Endometrial microvascular endothelial cells (primary cell): ENCODE measurements around the gene LCP1. TPM values are rescaled to one million over a fixed set of nuclear protein-coding genes. Genes with fewer than 3 reads are reported as not detected.

Experiments used
- in situ Hi-C: cut with HindIII; loops from 2 replicates; pipeline ENCODE4 v1.10.0; 2017; ENCODE audit warnings: low sequenced_read_pairs, low pct_unique_long_range_greater_than_20kb; ENCODE audit errors: inconsistent ontology term
- total RNA-seq: library from RNA; depleted of rRNA; stranded (reverse); fragments of >200 nt; gene quantifications from one replicate; pipeline ENCODE4 v1.2.3, GENCODE V29; 2015; ENCODE audit errors: inconsistent ontology term

LCP1 gene
- total RNA-seq, 1 donor from 2014 or later, result 4.6 TPM

DNA sequence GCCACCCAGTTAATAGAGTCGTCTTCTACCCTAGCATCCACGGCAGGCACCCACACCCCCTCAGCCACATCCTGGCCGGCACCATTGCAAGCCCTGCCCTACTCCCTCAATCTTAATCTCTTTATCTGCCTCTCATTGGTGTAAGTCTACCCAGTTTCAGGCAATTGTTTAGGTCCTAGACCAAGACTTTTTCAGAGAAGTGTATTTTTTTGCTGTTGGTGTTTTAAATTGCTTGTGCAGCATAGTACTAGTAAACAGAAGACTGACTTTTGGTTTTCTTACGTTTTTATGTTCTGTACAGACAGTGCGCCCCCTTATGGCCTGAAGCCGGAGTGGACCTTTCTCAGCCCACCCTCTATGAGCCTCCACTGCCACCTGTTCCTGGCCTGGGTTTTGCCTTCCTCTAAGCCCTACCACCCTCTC, 2.3 kb upstream of the LCP1 start:
- in situ Hi-C loops, result no loop called here

DNA sequence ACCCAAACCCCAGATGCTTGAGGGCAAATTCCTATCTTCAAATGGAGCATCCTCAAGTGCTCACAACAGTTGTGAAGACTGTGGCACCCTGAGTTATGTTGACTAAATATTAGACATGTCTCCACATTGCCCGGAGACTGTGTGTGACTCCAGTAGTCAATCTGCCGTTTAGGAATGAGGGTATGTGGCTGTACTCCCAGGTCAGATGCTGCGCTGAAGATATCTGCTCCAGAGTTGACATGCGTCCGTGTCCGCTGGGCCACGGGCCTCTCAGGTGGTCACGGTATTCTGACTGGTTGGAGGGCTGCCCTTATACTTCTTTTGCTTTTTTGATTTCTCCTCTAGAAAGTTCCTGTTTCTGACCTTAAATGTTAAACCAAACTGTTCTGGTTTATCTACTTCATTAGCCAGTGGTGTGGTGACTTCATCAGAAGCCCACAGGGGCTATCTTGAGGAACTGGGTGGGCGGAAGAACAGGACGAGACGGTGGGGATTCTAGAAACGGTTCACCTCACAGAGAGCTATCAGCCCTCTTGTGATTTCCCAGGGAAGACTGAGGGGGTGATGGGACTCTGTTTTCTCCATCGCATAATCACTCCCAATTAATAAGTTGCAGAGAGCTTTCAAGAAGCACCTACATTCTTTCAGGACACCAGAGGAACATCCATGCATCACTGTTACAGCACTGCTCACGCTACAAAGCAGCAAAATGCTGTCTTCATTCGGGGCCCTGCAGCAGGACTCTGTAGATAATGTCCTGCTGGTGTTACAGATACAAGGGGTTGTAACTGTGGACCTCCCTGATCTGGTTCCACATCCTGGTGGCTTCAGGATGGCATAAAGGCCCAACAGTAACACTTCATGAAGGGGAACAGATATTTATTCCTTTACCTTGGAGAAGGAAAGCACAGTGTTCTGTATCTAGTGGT, 1.3 kb upstream of the LCP1 start:
- in situ Hi-C loops, result no loop called here

DNA sequence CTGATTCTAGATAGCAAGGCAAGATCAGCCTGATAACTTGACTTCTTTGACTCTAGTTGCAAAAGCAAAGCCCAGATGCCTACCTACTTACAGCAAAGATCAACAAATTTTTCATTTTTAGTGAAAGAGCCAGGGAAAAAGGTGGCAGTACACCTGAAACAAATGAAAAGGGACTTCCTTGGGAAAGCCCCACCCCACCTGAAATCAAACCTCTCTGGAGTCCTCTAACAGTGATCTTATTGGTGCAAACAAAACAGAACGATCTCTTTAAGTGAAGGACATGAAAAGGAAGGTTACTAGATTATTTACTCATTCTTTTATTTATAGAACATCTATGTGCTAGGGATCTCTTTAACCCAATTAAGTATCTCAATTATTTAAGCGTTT, 507 bp upstream of the LCP1 start:
- in situ Hi-C loops, result no loop called here

DNA sequence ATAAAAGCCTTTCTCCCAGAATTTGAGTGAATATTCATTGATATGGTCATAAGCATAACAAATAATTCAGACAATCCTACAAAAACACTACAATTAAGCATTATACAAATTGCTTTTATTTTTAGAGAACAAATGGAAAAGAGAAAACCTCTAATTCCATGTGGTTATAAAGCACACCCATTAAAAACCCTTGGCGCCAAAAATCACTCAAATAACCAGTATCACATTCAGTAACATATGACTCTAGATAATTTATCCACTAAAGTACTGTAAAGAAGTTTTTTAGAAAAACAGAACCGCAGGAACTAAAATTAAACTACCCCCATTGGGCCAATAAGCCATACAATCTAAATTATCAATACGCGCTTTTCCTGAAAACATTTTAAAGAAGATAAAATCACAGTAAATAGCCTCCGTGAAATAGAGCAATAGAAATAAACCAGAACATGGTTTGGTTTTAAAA, 569 bp downstream of the LCP1 start:
- in situ Hi-C loops, result no loop called here

- in situ Hi-C loops, result no loop called here
Observed at GRCh38 chr13:46179969-46180763, 1.8 kb downstream of the LCP1 start.

DNA sequence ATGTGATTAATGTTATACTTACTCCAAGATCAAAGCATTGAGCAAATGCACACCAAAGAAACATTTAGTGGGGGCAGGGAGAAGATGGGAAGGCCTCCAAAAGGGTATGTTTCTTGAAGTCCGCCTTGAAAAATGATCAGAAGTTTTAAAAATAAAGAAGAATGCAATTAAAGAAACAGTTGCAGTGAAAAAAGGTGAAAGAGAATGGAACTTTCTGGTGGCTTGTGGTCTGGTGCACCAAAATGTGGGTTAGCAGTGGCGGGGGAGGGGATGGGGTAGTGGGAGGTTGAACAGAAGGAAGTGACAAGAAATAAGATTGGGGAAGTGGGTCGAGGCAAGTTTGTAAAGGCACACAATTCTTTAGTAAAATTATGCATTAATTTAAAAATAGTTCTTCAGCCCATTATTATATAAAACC, 2.5 kb downstream of the LCP1 start:
- in situ Hi-C loops, result no loop called here

DNA sequence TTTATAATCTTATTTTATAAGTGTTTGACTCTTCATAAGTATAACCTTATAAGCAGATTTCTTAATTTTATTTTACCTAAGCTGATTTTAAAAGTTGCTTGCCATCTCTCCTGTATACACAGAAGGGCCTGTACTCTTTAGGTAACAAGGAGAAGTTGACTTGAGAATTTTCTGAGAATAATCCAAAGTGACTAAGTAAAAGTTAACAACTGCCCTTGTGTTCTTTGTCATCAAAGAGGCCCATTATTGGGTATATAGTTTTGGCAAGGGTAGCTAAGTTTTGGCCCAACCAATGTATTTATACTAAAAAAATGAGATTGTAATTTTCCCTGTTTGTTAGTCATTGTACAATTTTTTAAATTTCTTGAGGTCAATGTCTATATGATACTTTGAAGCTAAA, 3.2 kb downstream of the LCP1 start:
- in situ Hi-C loops, result no loop called here

DNA sequence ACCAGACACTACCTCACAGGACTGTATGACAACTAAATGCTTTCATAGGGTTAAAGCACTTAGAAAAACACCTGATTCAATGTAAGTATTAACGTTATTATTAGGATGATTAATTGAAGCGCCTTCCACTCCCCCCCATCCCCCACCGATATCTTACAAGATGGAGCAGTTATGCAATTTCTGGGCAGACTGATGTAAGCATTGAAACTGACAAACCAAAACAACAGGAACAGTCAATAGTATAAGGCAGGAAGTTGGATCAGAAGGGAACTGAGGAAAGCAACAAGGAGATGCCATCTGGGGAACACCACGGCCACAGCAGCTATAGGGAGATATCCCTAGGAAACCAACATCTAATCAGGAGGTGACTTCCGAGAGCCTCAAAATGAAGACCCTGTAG, 3.8 kb downstream of the LCP1 start:
- in situ Hi-C loops, result no loop called here

- in situ Hi-C loops, result no loop called here
Observed at GRCh38 chr13:46176756-46177155, 5.2 kb downstream of the LCP1 start.

- in situ Hi-C loops, result no loop called here
Observed at GRCh38 chr13:46173656-46174055, 8.3 kb downstream of the LCP1 start.

GRCh38 chr13:46172531-46172991, 9.4 kb downstream of the LCP1 start:
- in situ Hi-C loops, result no loop called here

DNA sequence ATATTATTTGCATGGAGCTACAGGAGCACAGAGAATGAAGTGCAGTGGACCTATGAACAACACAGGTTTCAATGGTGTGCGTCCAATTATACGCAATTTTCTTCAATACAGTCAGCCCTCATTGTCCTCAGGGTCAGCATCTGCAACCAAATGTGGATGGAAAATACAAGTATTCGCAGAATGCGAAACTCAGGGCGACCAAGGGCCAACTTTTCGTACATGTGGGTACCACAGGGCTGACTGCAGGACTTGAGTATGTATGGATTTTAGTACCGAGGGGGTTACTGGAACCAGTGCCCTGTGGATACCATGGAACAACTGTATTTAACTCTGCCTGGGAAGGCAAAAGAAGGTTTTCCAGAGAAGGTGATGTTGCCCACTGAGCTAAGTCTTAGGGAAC, 10.2 kb downstream of the LCP1 start:
- in situ Hi-C loops, result no loop called here

DNA sequence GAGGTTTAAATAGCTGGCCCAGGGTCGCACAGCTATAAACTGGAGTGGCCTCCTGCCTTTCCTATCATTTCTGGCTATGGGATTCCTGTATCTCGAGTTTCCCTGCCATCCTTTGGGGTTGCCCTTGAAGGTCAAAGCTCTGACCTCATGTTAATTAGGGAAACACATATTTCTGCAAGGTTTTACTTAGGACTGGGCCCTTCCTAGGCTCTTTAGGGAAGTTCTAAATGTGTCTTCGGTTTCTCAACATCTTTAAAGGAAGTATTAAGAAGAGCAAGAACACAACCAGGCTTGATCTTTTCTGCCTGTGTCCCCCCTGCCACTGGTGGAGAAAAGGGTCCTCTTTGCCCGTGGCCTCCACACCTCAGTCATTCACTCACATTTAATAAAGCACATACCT, 10.8 kb downstream of the LCP1 start:
- in situ Hi-C loops, result no loop called here

- in situ Hi-C loops, result no loop called here
Observed at GRCh38 chr13:46170687-46171086, 11.3 kb downstream of the LCP1 start.

- in situ Hi-C loops, result no loop called here
Observed at GRCh38 chr13:46170268-46170667, 11.7 kb downstream of the LCP1 start.

GRCh38 chr13:46169758-46170157, 12.2 kb downstream of the LCP1 start:
- in situ Hi-C loops, result no loop called here

DNA sequence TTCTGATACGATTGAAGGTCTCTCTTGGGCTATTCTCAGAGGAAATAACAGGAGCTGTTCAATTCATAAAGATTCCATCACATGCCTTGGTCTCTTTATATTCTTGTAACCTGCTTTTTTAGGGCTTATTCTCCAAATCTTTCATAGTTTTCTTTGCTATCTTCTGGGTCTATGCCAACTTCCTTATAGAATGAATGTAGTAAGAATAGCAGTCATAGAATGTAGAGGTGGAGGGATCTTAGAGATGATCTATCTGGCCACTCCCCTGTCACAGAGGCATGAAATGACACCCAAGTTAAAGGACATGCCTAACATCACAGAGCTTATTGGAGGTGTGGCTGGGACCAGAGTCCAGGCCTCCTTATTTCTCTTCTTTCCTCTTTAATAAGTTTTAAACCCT, 13.2 kb downstream of the LCP1 start:
- in situ Hi-C loops, result no loop called here

DNA sequence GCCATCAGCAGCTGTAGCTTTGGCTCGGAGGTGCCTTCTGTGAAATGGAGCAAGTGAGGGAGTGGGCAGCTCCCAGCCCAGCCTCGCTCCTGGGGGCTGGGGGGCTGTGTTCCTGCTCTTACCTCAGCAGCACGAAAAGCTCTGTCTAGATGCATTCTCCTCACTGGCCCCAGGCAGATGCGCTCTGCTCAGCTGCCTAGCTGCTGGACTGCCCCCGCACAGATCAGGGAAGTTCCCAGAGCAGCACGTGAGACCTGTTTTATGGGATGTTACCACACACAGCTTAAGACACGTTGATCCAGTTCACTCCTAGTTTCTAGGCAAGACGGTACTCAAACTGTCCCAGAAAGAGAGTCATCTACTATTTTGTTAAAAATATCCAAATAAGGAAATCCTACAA, 13.6 kb downstream of the LCP1 start:
- in situ Hi-C loops, result no loop called here

DNA sequence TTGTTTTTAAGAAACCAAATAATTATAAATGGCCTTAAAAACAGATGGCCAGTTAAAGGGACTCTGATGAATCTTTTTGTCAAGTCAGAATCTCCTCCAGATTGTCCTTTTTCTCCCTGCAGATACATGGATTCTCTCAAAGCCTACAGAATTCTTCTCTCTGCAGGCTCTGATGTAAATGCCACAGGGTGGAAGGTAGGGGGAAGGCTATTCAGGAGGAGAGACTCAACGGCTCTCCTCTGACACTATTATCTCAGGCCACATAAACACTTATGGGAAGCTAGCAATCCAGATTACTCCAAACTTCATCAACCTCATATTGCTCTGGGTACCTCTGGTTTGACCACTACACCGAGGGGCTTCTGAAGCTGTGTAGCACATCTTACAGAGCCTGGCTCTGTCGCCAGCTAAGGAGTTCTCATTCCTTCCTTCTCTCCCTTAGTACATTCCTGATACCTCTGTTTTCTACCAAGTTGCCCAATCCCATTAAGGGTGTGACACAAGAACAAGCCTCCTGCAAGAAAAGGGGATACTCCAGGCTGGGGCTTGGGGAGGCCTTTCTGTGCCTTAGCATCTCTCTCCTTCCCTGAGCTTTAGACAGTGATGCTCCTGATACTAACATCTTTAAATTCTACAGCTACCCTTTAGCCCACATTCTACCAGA, 14.9 kb downstream of the LCP1 start:
- in situ Hi-C loops, result no loop called here
